H1 (cell line): ENCODE results near the gene SUV39H2. TPM values are rescaled to one million over a fixed set of nuclear protein-coding genes. Genes with fewer than 3 reads are reported as not detected.
A peak's percentile ranks its signal among the peaks of the same experiment; 100 is the strongest.

Experiments
- ASH2L ChIP-seq: fragments of 200-600, 300-600 bp; sonication (generic); IDR thresholded peaks from one replicate; pipeline ENCODE4 v1.7.1; 2017; ENCODE audit warnings: low read length
- ATF2 ChIP-seq: IDR thresholded peaks from 2 replicates; pipeline ENCODE4 v1.6.1; 2012; ENCODE audit warnings: low read length, inconsistent platforms
- BACH1 ChIP-seq: IDR thresholded peaks from 2 replicates; pipeline ENCODE4 v1.6.1; 2012; ENCODE audit warnings: low read length, improper control_type of control experiment
- CHD2 ChIP-seq: IDR thresholded peaks from 2 replicates; pipeline ENCODE4 v1.6.1; 2012; ENCODE audit warnings: low read length, improper control_type of control experiment
- EP300 ChIP-seq, 2 experiments: IDR thresholded peaks; 1 replicate in 1 of 2; 2 replicates in 1 of 2; pipeline ENCODE4 v1.6.1; 2011 to 2012; ENCODE audit warnings: low read depth in 2 of 2, low read length in 2 of 2, mild to moderate bottlenecking in 2 of 2, borderline replicate concordance in 1 of 2, inconsistent platforms in 1 of 2, moderate library complexity in 1 of 2
- HDAC2 ChIP-seq, 2 experiments: fragments of 300-600 bp in 1 of 2; sonication (generic) in 1 of 2; IDR thresholded peaks; 2 replicates each; pipeline ENCODE4 v1.6.1; 2011 to 2012; ENCODE audit warnings: low read depth in 2 of 2, low read length in 2 of 2, mild to moderate bottlenecking in 2 of 2, moderate library complexity in 2 of 2, borderline replicate concordance in 1 of 2, inconsistent platforms in 1 of 2
- JUND ChIP-seq: IDR thresholded peaks from 2 replicates; pipeline ENCODE4 v1.6.1; 2011; ENCODE audit warnings: mild to moderate bottlenecking, improper control_type of control experiment, low read length
- MAFK ChIP-seq: IDR thresholded peaks from 2 replicates; pipeline ENCODE4 v1.6.1; 2012; ENCODE audit warnings: low read depth, mild to moderate bottlenecking, improper control_type of control experiment, low read length
- NANOG ChIP-seq: IDR thresholded peaks from 2 replicates; pipeline ENCODE4 v1.6.1; 2011; ENCODE audit warnings: low read length, low read depth, mild to moderate bottlenecking, inconsistent platforms; ENCODE audit not compliant: insufficient read depth, poor library complexity, severe bottlenecking
- POLR2A ChIP-seq, 2 experiments: IDR thresholded peaks; 1 replicate in 1 of 2; 2 replicates in 1 of 2; pipeline ENCODE4 v1.6.1; 2011; ENCODE audit warnings: low read depth in 2 of 2, low read length in 2 of 2, mild to moderate bottlenecking in 2 of 2; ENCODE audit errors: control extremely low read depth in 1 of 2
- POLR2AphosphoS5 ChIP-seq: IDR thresholded peaks from 2 replicates; pipeline ENCODE4 v1.6.1; 2011; ENCODE audit warnings: low read depth, low read length
- RFX5 ChIP-seq: IDR thresholded peaks from 2 replicates; pipeline ENCODE4 v1.6.1; 2011; ENCODE audit warnings: low read depth, low read length, improper control_type of control experiment, borderline replicate concordance
- RNF2 ChIP-seq: fragments of 200-900, 300-1000 bp; sonication (generic); IDR thresholded peaks from 2 replicates; pipeline ENCODE4 v1.7.1; 2016; ENCODE audit warnings: borderline replicate concordance, low read depth, mild to moderate bottlenecking, antibody characterized with exemption, low read length; ENCODE audit not compliant: poor library complexity, severe bottlenecking; ENCODE audit errors: missing control alignments
- RXRA ChIP-seq: IDR thresholded peaks from 2 replicates; pipeline ENCODE4 v1.6.1; 2011; ENCODE audit warnings: low read depth, mild to moderate bottlenecking, low read length, moderate library complexity; ENCODE audit not compliant: insufficient read depth
- SIN3A ChIP-seq, 2 experiments: IDR thresholded peaks in 1 of 2; conservative IDR thresholded peaks in 1 of 2; 2 replicates each; pipeline ENCODE4 v1.6.1; 2011 to 2012; ENCODE audit warnings: low read length in 2 of 2, improper control_type of control experiment in 1 of 2, low read depth in 1 of 2, mild to moderate bottlenecking in 1 of 2
- TAF1 ChIP-seq: IDR thresholded peaks from 2 replicates; pipeline ENCODE4 v1.6.1; 2011; ENCODE audit warnings: mild to moderate bottlenecking, low read depth, low read length
- TAF7 ChIP-seq: optimal IDR thresholded peaks from 2 replicates; pipeline ENCODE3; 2011; ENCODE audit warnings: low read depth, mild to moderate bottlenecking, inconsistent platforms, low read length, moderate library complexity, borderline replicate concordance
- TBP ChIP-seq: IDR thresholded peaks from 2 replicates; pipeline ENCODE4 v1.6.1; 2011; ENCODE audit warnings: low read depth, low read length, improper control_type of control experiment
- TCF12 ChIP-seq: IDR thresholded peaks from 2 replicates; pipeline ENCODE4 v1.6.1; 2011; ENCODE audit warnings: low read depth, mild to moderate bottlenecking, low read length
- YY1 ChIP-seq: IDR thresholded peaks from 2 replicates; pipeline ENCODE4 v1.6.1; 2011; ENCODE audit warnings: low read depth, mild to moderate bottlenecking, low read length
- polyA plus RNA-seq, 7 experiments: library from polyadenylated mRNA; depleted of rRNA in 3 of 7; stranded (reverse) in 5 of 7; unstranded in 2 of 7; fragments of >200 nt in 5 of 7; fragments of 200-250 nt in 2 of 7; gene quantifications; 1 replicate in 5 of 7; 2 replicates in 1 of 7; 4 replicates in 1 of 7; pipeline versions ENCODE4 v1.2.1 to v1.2.3, GENCODE V29; 2011 to 2013; ENCODE audit warnings: missing spikeins in 2 of 7, mixed read lengths in 2 of 7
- total RNA-seq: library from RNA; stranded (reverse); fragmentation: NEBNext Ultra II Directional; extraction: Animal tissue kit (Norgen Biotek cat#: 25700); gene quantifications from 2 replicates; pipeline ENCODE4 v1.2.1, GENCODE V29; 2021
- TF ChIP-seq, protein P1 (sequence below): IDR thresholded peaks from 2 replicates; pipeline ENCODE4 v1.6.1; 2012; ENCODE audit warnings: inconsistent platforms

The SUV39H2 gene
- total and polyA plus RNA-seq, 2 of the 8 experiments (the other 6 are each of a cell fraction or from before 2014, with no cell fraction given), result 19.4 to 62.3 TPM

- TF ChIP-seq ATF2 (0 out of 2 replicates have a peak, but pooled peaks have one; percentile 41), MAFK (no peak), YY1 (peak; percentile 83), RFX5 (peak; percentile 99), CHD2 (peak; percentile 54), NANOG (no peak), RNF2 (no peak), TCF12 (0 out of 2 replicates have a peak, but pooled peaks have one; percentile 29), JUND (peak; percentile 57; the same call in 1 of the 2 replicates), RXRA (no peak), BACH1 (peak; percentile 83), EP300 (IDR thresholded peaks at IDR 0.05; ENCODE audit: borderline replicate concordance in 1 of 2, low read depth in 2 of 2, low read length in 2 of 2) (peak in 1 of 2 experiments; percentile 10; a peak in 1 of 3 replicates), ASH2L (peak; percentile 13), POLR2A (IDR thresholded peaks at IDR 0.05; ENCODE audit: control extremely low read depth in 1 of 2, low read depth in 2 of 2, low read length in 2 of 2) (peak; percentile 84 to 93), TBP (peak; percentile 88), HDAC2 (IDR thresholded peaks at IDR 0.05; ENCODE audit: borderline replicate concordance in 1 of 2, low read depth in 2 of 2, low read length in 2 of 2) (peak in 1 of 2 experiments; percentile 76; a peak in 1 of 4 replicates), TAF1 (peak; percentile 95), TAF7 (peak; percentile 93), SIN3A (conservative IDR thresholded peaks at IDR 0.05 in 1 of 2, IDR thresholded peaks at IDR 0.05 in 1 of 2; ENCODE audit: low read depth in 1 of 2, low read length in 2 of 2) (peak; percentile 11 to 69; a peak in 1 of 4 replicates), POLR2AphosphoS5 (peak; percentile 82)
- TF ChIP-seq, protein P1, sequence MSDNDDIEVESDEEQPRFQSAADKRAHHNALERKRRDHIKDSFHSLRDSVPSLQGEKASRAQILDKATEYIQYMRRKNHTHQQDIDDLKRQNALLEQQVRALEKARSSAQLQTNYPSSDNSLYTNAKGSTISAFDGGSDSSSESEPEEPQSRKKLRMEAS, result peak; percentile 42
These were observed 40.7 kb upstream of the SUV39H2 start, which contains the start of the genes CDNF, HSPA14 and MSANTD7 (continued) for GRCh38 chr10:14837757-14838581.
